ENCODE data around the gene HSF2BP.

DNA sequence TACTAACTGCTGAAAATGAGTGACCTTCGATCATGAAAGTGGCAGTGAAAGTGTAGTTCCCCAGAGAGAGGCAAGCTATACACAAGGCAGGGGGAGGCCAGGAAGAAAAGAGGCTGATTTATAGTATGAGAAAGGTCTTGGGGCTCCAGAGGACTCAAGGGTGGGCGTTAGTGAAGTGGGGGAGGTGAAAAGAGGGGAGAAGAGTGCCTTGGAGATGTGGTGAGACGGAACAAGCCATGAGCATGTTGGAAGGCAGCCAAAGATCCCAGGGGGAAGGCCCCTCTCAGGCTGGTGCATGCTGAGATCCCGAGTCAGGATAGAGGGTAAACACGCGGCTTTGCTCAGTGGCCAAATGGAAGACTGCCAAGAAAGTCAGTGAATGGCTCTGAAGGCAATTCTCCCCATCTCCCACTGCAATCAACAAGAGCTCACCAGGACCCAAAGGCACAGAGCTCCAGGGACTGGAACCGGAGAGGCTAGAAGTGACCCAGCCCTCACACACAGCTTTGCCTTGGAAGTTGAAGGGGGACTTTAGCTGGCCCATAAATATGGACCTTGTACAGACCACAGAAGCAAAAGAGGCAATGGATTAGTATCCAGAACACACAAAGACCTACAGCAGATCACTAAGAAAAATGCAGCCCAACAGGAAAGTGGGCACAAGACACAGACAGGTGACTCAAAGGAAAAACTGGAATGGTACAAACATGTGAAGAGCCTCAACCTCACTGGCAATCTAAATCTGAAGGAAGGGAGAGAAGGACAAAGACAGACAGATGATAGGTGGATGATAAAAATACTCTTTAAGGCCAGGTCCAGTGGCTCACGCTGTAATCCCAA, 49.6 kb downstream of the HSF2BP start:
- TF ChIP-seq, protein P1, sequence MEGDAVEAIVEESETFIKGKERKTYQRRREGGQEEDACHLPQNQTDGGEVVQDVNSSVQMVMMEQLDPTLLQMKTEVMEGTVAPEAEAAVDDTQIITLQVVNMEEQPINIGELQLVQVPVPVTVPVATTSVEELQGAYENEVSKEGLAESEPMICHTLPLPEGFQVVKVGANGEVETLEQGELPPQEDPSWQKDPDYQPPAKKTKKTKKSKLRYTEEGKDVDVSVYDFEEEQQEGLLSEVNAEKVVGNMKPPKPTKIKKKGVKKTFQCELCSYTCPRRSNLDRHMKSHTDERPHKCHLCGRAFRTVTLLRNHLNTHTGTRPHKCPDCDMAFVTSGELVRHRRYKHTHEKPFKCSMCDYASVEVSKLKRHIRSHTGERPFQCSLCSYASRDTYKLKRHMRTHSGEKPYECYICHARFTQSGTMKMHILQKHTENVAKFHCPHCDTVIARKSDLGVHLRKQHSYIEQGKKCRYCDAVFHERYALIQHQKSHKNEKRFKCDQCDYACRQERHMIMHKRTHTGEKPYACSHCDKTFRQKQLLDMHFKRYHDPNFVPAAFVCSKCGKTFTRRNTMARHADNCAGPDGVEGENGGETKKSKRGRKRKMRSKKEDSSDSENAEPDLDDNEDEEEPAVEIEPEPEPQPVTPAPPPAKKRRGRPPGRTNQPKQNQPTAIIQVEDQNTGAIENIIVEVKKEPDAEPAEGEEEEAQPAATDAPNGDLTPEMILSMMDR (IDR thresholded peaks at IDR 0.05), result no peak
- TF ChIP-seq POLR2AphosphoS5 (IDR thresholded peaks at IDR 0.05), result no peak
- no peak for TF ChIP-seq POLR2A (IDR thresholded peaks at IDR 0.05)

All from breast epithelium (tissue), 3 donors.